ENCODE data around the gene HPSE2.

HPSE2 gene

DNA sequence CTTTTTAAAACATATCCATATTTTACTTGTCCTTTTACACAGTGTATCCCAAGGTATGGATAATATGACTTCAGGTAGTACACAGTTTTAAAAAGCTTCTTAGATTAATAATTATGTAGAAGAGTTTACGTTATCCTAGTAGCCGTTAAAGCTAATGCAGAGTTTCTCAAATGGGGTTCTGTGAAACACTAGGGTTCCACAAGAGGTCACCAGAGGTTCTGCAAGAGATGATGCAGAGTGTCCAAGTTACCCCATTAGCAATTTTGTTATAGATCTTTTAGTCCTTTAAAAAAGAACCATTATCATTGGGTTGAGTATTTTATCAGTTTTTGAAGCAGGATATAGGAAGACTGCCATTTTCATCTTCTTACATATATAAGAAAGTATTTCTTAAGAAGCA is 490.0 kb downstream of the HPSE2 start:
- Histone ChIP-seq H4K20me1 (ENCODE audit: insufficient read depth, low read length) (no peaks in the 10 kb centered on the region), H3K4me2 (ENCODE audit: insufficient read depth, low read length) (no peak overlapping the region), H2AFZ (ENCODE audit: low read depth, low read length) (no peak overlapping the region), H3K4me1 (ENCODE audit: insufficient read depth, low read length) (no peaks in the 10 kb centered on the region), H3K27me3 (ENCODE audit: insufficient read depth, low read length, poor library complexity) (no peaks in the 10 kb centered on the region), H3K9me3 (ENCODE audit: insufficient read depth, low read length, severe bottlenecking) (no peaks in the 10 kb centered on the region), H3K79me2 (ENCODE audit: insufficient read depth, low read length) (no peaks in the 10 kb centered on the region), H3K27ac (ENCODE audit: low read length) (no peak overlapping the region), H3K4me3 (ENCODE audit: low read depth in 1 of 2, low read length in 2 of 2) (no peak overlapping the region), H3K36me3 (ENCODE audit: insufficient read depth, low read length) (no peaks in the 10 kb centered on the region), H3K9ac (ENCODE audit: low read depth, low read length) (no peak overlapping the region)
- TF ChIP-seq, protein P1, sequence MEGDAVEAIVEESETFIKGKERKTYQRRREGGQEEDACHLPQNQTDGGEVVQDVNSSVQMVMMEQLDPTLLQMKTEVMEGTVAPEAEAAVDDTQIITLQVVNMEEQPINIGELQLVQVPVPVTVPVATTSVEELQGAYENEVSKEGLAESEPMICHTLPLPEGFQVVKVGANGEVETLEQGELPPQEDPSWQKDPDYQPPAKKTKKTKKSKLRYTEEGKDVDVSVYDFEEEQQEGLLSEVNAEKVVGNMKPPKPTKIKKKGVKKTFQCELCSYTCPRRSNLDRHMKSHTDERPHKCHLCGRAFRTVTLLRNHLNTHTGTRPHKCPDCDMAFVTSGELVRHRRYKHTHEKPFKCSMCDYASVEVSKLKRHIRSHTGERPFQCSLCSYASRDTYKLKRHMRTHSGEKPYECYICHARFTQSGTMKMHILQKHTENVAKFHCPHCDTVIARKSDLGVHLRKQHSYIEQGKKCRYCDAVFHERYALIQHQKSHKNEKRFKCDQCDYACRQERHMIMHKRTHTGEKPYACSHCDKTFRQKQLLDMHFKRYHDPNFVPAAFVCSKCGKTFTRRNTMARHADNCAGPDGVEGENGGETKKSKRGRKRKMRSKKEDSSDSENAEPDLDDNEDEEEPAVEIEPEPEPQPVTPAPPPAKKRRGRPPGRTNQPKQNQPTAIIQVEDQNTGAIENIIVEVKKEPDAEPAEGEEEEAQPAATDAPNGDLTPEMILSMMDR (IDR thresholded peaks at IDR 0.05; ENCODE audit: borderline replicate concordance, extremely low read depth, low read length, poor library complexity, severe bottlenecking), result peak; percentile 14
- no peak for TF ChIP-seq EZH2 (IDR thresholded peaks at IDR 0.05; ENCODE audit: borderline replicate concordance, low read depth, low read length, severe bottlenecking)
- DNase-seq, result no peak
- ATAC-seq (ENCODE audit: insufficient read depth, low read depth), result no peak

DNA sequence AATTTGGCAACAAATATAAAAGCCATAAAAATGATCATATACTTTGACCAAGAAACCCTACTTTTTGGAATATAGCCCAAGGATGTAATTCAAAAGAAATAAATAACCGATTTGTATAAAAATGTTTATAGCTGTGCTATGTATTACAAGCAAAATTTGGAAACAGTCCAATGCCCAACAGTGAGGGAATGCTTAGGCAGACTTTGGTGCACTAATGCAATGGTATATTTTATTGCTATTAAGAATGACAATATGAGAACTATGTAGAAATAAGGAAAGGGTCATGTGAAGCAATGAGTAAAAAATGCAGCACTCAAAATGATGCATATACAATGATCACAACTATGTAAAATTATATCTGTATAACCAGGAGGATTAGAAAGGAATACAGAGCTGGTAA is 515.1 kb downstream of the HPSE2 start:
- Histone ChIP-seq H3K4me1 (ENCODE audit: insufficient read depth, low read length) (no peaks in the 10 kb centered on the region), H4K20me1 (ENCODE audit: insufficient read depth, low read length) (no peaks in the 10 kb centered on the region), H3K9me3 (ENCODE audit: insufficient read depth, low read length, severe bottlenecking) (no peaks in the 10 kb centered on the region), H3K4me3 (ENCODE audit: low read depth in 1 of 2, low read length in 2 of 2) (no peak overlapping the region), H3K36me3 (ENCODE audit: insufficient read depth, low read length) (no peaks in the 10 kb centered on the region), H3K4me2 (ENCODE audit: insufficient read depth, low read length) (no peak overlapping the region), H3K79me2 (ENCODE audit: insufficient read depth, low read length) (no peaks in the 10 kb centered on the region), H3K27me3 (ENCODE audit: insufficient read depth, low read length, poor library complexity) (no peaks in the 10 kb centered on the region), H3K27ac (ENCODE audit: low read length) (no peak overlapping the region), H3K9ac (ENCODE audit: low read depth, low read length) (no peak overlapping the region), H2AFZ (ENCODE audit: low read depth, low read length) (no peak overlapping the region)
- no peak for TF ChIP-seq EZH2 (IDR thresholded peaks at IDR 0.05; ENCODE audit: borderline replicate concordance, low read depth, low read length, severe bottlenecking)
- TF ChIP-seq, protein P1 (IDR thresholded peaks at IDR 0.05; ENCODE audit: borderline replicate concordance, extremely low read depth, low read length, poor library complexity, severe bottlenecking), result no peak
- ATAC-seq (ENCODE audit: insufficient read depth, low read depth), result no peak
- no peak for DNase-seq

DNA sequence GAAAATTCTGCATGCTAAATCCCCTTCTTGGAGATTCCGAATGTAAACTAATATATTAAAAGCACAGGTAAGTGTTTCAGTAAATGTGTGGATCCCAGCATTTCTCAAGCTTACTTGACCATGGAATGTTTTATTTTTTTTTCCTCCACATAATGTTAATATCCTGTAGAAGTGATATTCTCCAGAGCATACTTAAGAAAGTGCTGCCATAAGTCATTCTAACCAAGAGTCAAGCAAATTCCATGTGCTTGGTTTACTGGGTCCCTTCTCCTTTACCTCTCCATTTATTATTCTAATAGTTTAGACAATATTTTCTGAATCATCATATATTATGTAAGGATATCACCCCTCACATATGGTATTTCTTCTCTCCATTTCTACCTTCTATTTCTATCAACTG is 522.1 kb downstream of the HPSE2 start:
- Histone ChIP-seq H3K79me2 (ENCODE audit: insufficient read depth, low read length) (no peaks in the 10 kb centered on the region), H3K4me3 (ENCODE audit: low read depth in 1 of 2, low read length in 2 of 2) (no peak overlapping the region), H4K20me1 (ENCODE audit: insufficient read depth, low read length) (no peaks in the 10 kb centered on the region), H2AFZ (ENCODE audit: low read depth, low read length) (no peak overlapping the region), H3K27me3 (ENCODE audit: insufficient read depth, low read length, poor library complexity) (no peaks in the 10 kb centered on the region), H3K4me2 (ENCODE audit: insufficient read depth, low read length) (no peak overlapping the region), H3K4me1 (ENCODE audit: insufficient read depth, low read length) (no peaks in the 10 kb centered on the region), H3K9ac (ENCODE audit: low read depth, low read length) (no peak overlapping the region), H3K9me3 (ENCODE audit: insufficient read depth, low read length, severe bottlenecking) (no peaks in the 10 kb centered on the region), H3K27ac (ENCODE audit: low read length) (no peak overlapping the region), H3K36me3 (ENCODE audit: insufficient read depth, low read length) (no peaks in the 10 kb centered on the region)
- TF ChIP-seq, protein P1 (IDR thresholded peaks at IDR 0.05; ENCODE audit: borderline replicate concordance, extremely low read depth, low read length, poor library complexity, severe bottlenecking), result no peak
- TF ChIP-seq EZH2 (IDR thresholded peaks at IDR 0.05; ENCODE audit: borderline replicate concordance, low read depth, low read length, severe bottlenecking), result no peak
- ATAC-seq (ENCODE audit: insufficient read depth, low read depth), result no peak
- DNase-seq, result no peak

DNA sequence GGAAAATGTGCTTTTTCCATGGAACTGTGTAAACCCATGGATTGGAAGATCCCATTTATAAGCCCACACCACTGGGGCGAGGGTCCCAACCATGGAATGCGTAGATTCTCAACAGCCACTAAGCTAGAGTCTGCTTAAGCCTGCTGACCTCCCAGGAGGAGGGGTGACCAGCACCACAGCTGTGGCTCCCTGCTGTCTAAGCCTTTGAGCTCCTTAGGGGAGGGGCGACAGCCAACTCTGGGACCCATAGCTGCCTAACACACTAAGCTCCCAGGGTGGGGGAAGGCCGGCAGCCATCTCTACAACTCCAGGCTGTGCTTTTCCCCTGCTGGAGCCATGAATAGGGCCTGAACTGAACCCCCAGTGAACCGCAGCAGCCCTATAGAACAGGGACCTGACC is 539.1 kb downstream of the HPSE2 start:
- H3K36me3 ChIP-seq (ENCODE audit: insufficient read depth, low read length), result no peaks in the 10 kb centered on the region
- ATAC-seq (ENCODE audit: insufficient read depth, low read depth), result no peak
- H3K27ac ChIP-seq (ENCODE audit: low read length), result no peak overlapping the region
- H3K4me1 ChIP-seq (ENCODE audit: insufficient read depth, low read length), result no peaks in the 10 kb centered on the region
- H3K79me2 ChIP-seq (ENCODE audit: insufficient read depth, low read length), result no peaks in the 10 kb centered on the region
- TF ChIP-seq EZH2 (IDR thresholded peaks at IDR 0.05; ENCODE audit: borderline replicate concordance, low read depth, low read length, severe bottlenecking), result no peak
- TF ChIP-seq, protein P1 (IDR thresholded peaks at IDR 0.05; ENCODE audit: borderline replicate concordance, extremely low read depth, low read length, poor library complexity, severe bottlenecking), result no peak
- DNase-seq, result no peak
- no peak overlapping the region for H3K4me2 ChIP-seq (ENCODE audit: insufficient read depth, low read length)
- no peaks in the 10 kb centered on the region for H3K27me3 ChIP-seq (ENCODE audit: insufficient read depth, low read length, poor library complexity)
- H4K20me1 ChIP-seq (ENCODE audit: insufficient read depth, low read length), result no peaks in the 10 kb centered on the region
- no peak overlapping the region for H3K9ac ChIP-seq (ENCODE audit: low read depth, low read length)
- H2AFZ ChIP-seq (ENCODE audit: low read depth, low read length), result no peak overlapping the region
- no peak overlapping the region for H3K4me3 ChIP-seq (ENCODE audit: low read depth in 1 of 2, low read length in 2 of 2)
- H3K9me3 ChIP-seq (ENCODE audit: insufficient read depth, low read length, severe bottlenecking), result no peaks in the 10 kb centered on the region

Data from DND-41 (cell line).